ENCODE results near the gene RARRES1. TPM values are rescaled to one million over a fixed set of nuclear protein-coding genes. Genes with fewer than 3 reads are reported as not detected.

RARRES1 gene
- total RNA-seq, 2 experiments from 2014 or later, result not detected

- POLR2A ChIA-PET, result interaction anchor here (1.0 to 1.6 kb wide), 3 partner anchors 12 to 129 kb away, joined by 3 to 6 read pairs (median 5); partner anchors contain the start of genes GFM1 and MFSD1
- Mint-ChIP-seq H3K36me3 (ENCODE audit: low read depth) (peaks cover 30% of the 10 kb centered on the region), H3K9me3 (ENCODE audit: insufficient read depth) (no peaks in the 10 kb centered on the region), H3K27me3 (ENCODE audit: low read depth) (no peaks in the 10 kb centered on the region), H3K4me3 (peak within 1 kb of the TSS; percentile 91), H3K4me1 (ENCODE audit: low read depth) (peaks cover 29% of the 10 kb centered on the region), H3K27ac (peak within 1 kb of the TSS; percentile 93)
- DNase-seq, result peak; percentile 87
- ATAC-seq, result peak; percentile 100
- CTCF ChIA-PET, result interaction anchor here (0.7 to 6.2 kb wide), 12 partner anchors 8 to 1333 kb away, joined by 3 to 61 read pairs (median 4); partner anchors contain the start of gene GFM1
Measured at GRCh38 chr3:158672215-158673176, 59.8 kb downstream of the RARRES1 start, which contains the start of gene LXN. LXN (minus strand) TSS chr3:158672648; CDS start chr3:158672478, 170 bp downstream.

GRCh38 chr3:158671821-158672214 lies 60.4 kb downstream of the RARRES1 start:
- Mint-ChIP-seq H3K4me3 (peak overlapping the region; percentile 91), H3K9me3 (ENCODE audit: insufficient read depth) (no peaks in the 10 kb centered on the region), H3K36me3 (ENCODE audit: low read depth) (peaks cover 32% of the 10 kb centered on the region), H3K27me3 (ENCODE audit: low read depth) (no peaks in the 10 kb centered on the region), H3K4me1 (ENCODE audit: low read depth) (peaks cover 29% of the 10 kb centered on the region), H3K27ac (peak overlapping the region; percentile 93)
- ChIA-PET CTCF (interaction anchor here (0.7 to 6.2 kb wide), 10 partner anchors 8 to 133 kb away, joined by 3 to 61 read pairs (median 4); partner anchors contain the start of gene GFM1), POLR2A (interaction anchor here (1.0 to 1.6 kb wide), 3 partner anchors 11 to 130 kb away, joined by 3 to 6 read pairs (median 5); partner anchors contain the start of genes GFM1 and MFSD1)
- ATAC-seq, result no peak
- DNase-seq, result no peak

- no peak overlapping the region for H3K4me3 Mint-ChIP-seq
- H3K4me1 Mint-ChIP-seq (ENCODE audit: low read depth), result peaks cover 29% of the 10 kb centered on the region
- DNase-seq (no peak), ATAC-seq (no peak)
- no peaks in the 10 kb centered on the region for H3K9me3 Mint-ChIP-seq (ENCODE audit: insufficient read depth)
- H3K27ac Mint-ChIP-seq, result no peak overlapping the region
- H3K36me3 Mint-ChIP-seq (ENCODE audit: low read depth), result peaks cover 52% of the 10 kb centered on the region
- no peaks in the 10 kb centered on the region for H3K27me3 Mint-ChIP-seq (ENCODE audit: low read depth)
- ChIA-PET CTCF (interaction anchor here (1.5 to 6.2 kb wide), 2 partner anchors 8 to 24 kb away, joined by 5 to 61 read pairs; partner anchors contain the start of gene GFM1), POLR2A (no interaction called here)
Measured at GRCh38 chr3:158668506-158668905, 63.8 kb downstream of the RARRES1 start.

- Mint-ChIP-seq H3K9me3 (ENCODE audit: insufficient read depth) (no peaks in the 10 kb centered on the region), H3K4me1 (ENCODE audit: low read depth) (peaks cover 14% of the 10 kb centered on the region), H3K27me3 (ENCODE audit: low read depth) (no peaks in the 10 kb centered on the region), H3K4me3 (no peak overlapping the region), H3K27ac (no peak overlapping the region), H3K36me3 (ENCODE audit: low read depth) (peaks cover 50% of the 10 kb centered on the region)
- ChIA-PET POLR2A (no interaction called here), CTCF (interaction anchor here (2.0 kb wide), 1 partner anchor 22 kb away, joined by 4 read pairs; the partner anchor contains the start of gene GFM1)
- no peak for DNase-seq
- ATAC-seq, result no peak
Measured at GRCh38 chr3:158666416-158666815, 65.8 kb downstream of the RARRES1 start.

GRCh38 chr3:158663832-158664231 lies 68.4 kb downstream of the RARRES1 start:
- ChIA-PET CTCF (interaction anchor here (0.8 to 7.4 kb wide), 5 partner anchors 6 to 65 kb away, joined by 3 to 105 read pairs (median 5); partner anchors contain the start of genes GFM1 and LXN), POLR2A (no interaction called here)
- H3K27ac Mint-ChIP-seq, result no peak overlapping the region
- DNase-seq, result no peak
- no peak overlapping the region for H3K4me3 Mint-ChIP-seq
- peaks cover 43% of the 10 kb centered on the region for H3K36me3 Mint-ChIP-seq (ENCODE audit: low read depth)
- H3K9me3 Mint-ChIP-seq (ENCODE audit: insufficient read depth), result no peaks in the 10 kb centered on the region
- H3K4me1 Mint-ChIP-seq (ENCODE audit: low read depth), result peaks cover 8% of the 10 kb centered on the region
- H3K27me3 Mint-ChIP-seq (ENCODE audit: low read depth), result no peaks in the 10 kb centered on the region
- ATAC-seq, result no peak

- Mint-ChIP-seq H3K27ac (no peak overlapping the region), H3K9me3 (ENCODE audit: insufficient read depth) (no peaks in the 10 kb centered on the region), H3K27me3 (ENCODE audit: low read depth) (no peaks in the 10 kb centered on the region), H3K4me3 (no peak overlapping the region), H3K4me1 (ENCODE audit: low read depth) (peaks cover 11% of the 10 kb centered on the region), H3K36me3 (ENCODE audit: low read depth) (peaks cover 37% of the 10 kb centered on the region)
- ATAC-seq (no peak), DNase-seq (no peak)
- ChIA-PET CTCF (interaction anchor here (1.4 to 7.4 kb wide), 3 partner anchors 7 to 64 kb away, joined by 4 to 105 read pairs (median 61); partner anchors contain the start of genes GFM1 and LXN), POLR2A (no interaction called here)
Measured at GRCh38 chr3:158663246-158663645, 69.0 kb downstream of the RARRES1 start.

- DNase-seq, result no peak
- POLR2A ChIA-PET, result interaction anchor here (1.7 kb wide), 1 partner anchor 12 kb away, joined by 5 read pairs; the partner anchor contains the start of gene LXN
- peaks cover 41% of the 10 kb centered on the region for H3K36me3 Mint-ChIP-seq (ENCODE audit: low read depth)
Measured at GRCh38 chr3:158660711-158661110, 71.5 kb downstream of the RARRES1 start.

GRCh38 chr3:158659454-158660237 lies 72.6 kb downstream of the RARRES1 start:
- Mint-ChIP-seq H3K9me3 (ENCODE audit: insufficient read depth) (no peaks in the 10 kb centered on the region), H3K4me1 (ENCODE audit: low read depth) (peaks cover 11% of the 10 kb centered on the region), H3K4me3 (no peak overlapping the region), H3K36me3 (ENCODE audit: low read depth) (peaks cover 34% of the 10 kb centered on the region), H3K27me3 (ENCODE audit: low read depth) (no peaks in the 10 kb centered on the region), H3K27ac (no peak overlapping the region)
- DNase-seq, result peak; percentile 73
- ChIA-PET CTCF (interaction anchor here (0.6 to 7.4 kb wide), 30 partner anchors 9 to 186 kb away, joined by 3 to 105 read pairs (median 5); partner anchors contain the start of genes GFM1, LXN and MFSD1), POLR2A (interaction anchor here (1.3 to 1.9 kb wide), 3 partner anchors 8 to 15 kb away, joined by 4 to 9 read pairs (median 5); partner anchors contain the start of genes GFM1 and LXN)
- peak; percentile 67 for ATAC-seq

More at GRCh38 chr3:158660711-158661110, 71.5 kb downstream of the RARRES1 start:
- Mint-ChIP-seq H3K27ac (no peak overlapping the region), H3K4me3 (no peak overlapping the region), H3K4me1 (ENCODE audit: low read depth) (peaks cover 11% of the 10 kb centered on the region), H3K9me3 (ENCODE audit: insufficient read depth) (no peaks in the 10 kb centered on the region), H3K27me3 (ENCODE audit: low read depth) (no peaks in the 10 kb centered on the region)
- ATAC-seq, result no peak
- CTCF ChIA-PET, result interaction anchor here (0.7 to 7.4 kb wide), 9 partner anchors 10 to 134 kb away, joined by 3 to 105 read pairs (median 26); partner anchors contain the start of genes GFM1 and LXN

- POLR2A ChIA-PET, result interaction anchor here (1.3 to 1.9 kb wide), 2 partner anchors 9 to 14 kb away, joined by 4 to 9 read pairs; partner anchors contain the start of gene GFM1
- Mint-ChIP-seq H3K9me3 (ENCODE audit: insufficient read depth) (no peaks in the 10 kb centered on the region), H3K27me3 (ENCODE audit: low read depth) (no peaks in the 10 kb centered on the region), H3K36me3 (ENCODE audit: low read depth) (peaks cover 29% of the 10 kb centered on the region), H3K27ac (no peak overlapping the region), H3K4me3 (no peak overlapping the region), H3K4me1 (ENCODE audit: low read depth) (peaks cover 11% of the 10 kb centered on the region)
- CTCF ChIA-PET, result interaction anchor here (0.8 to 7.4 kb wide), 22 partner anchors 8 to 187 kb away, joined by 3 to 105 read pairs (median 6); partner anchors contain the start of genes GFM1, LXN and MFSD1
- ATAC-seq, result no peak
- DNase-seq, result no peak
Measured at GRCh38 chr3:158658889-158659288, 73.4 kb downstream of the RARRES1 start.

GRCh38 chr3:158652463-158652862 lies 79.8 kb downstream of the RARRES1 start:
- H3K4me1 Mint-ChIP-seq (ENCODE audit: low read depth), result peaks cover 7% of the 10 kb centered on the region
- DNase-seq (no peak), ATAC-seq (no peak)
- ChIA-PET POLR2A (interaction anchor here (0.7 kb wide), 1 partner anchor 60 kb away, joined by 3 read pairs; no protein-coding TSS in a partner anchor), CTCF (interaction anchor here (0.6 to 4.0 kb wide), 3 partner anchors 8 to 143 kb away, joined by 3 to 14 read pairs (median 4); partner anchors contain the start of gene GFM1)
- H3K27ac Mint-ChIP-seq, result no peak overlapping the region
- no peaks in the 10 kb centered on the region for H3K27me3 Mint-ChIP-seq (ENCODE audit: low read depth)
- no peak overlapping the region for H3K4me3 Mint-ChIP-seq
- no peaks in the 10 kb centered on the region for H3K9me3 Mint-ChIP-seq (ENCODE audit: insufficient read depth)
- H3K36me3 Mint-ChIP-seq (ENCODE audit: low read depth), result peaks cover 48% of the 10 kb centered on the region
